HG02571 (cell line): ENCODE measurements around the gene TEK.
"Not testable (repeated sequence)": the region's sequence is repeated elsewhere in the genome, so short reads cannot be mapped to it uniquely, and the experiment has no call there.

Experiments
- ATAC-seq: cut with Tn5 transposase; IDR thresholded peaks from one replicate; pipeline ENCODE4 v1.9.1; 2021; ENCODE audit warnings: mild to moderate bottlenecking, moderate library complexity; ENCODE audit not compliant: unreplicated experiment

Gene TEK

DNA sequence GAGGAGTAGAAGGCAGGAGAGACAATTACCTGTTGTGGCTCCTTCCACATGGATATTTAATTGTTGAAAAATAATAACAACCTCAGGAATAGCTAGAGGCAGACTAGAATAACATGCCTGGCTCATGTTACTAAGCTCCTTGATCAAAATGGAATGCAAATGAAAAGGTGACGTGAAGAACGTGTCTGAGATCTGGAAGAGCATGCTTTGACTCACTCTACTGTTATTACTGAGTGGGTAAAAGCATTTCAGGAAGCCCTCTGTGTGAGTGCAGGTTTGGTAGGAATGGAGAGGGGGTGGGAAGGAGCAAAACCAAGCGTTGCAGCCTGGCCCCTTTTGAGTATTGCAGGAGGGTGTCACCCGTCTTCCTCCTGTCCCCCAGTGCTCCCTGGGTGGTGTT is 103.2 kb downstream of the TEK start:
- no peak for ATAC-seq

DNA sequence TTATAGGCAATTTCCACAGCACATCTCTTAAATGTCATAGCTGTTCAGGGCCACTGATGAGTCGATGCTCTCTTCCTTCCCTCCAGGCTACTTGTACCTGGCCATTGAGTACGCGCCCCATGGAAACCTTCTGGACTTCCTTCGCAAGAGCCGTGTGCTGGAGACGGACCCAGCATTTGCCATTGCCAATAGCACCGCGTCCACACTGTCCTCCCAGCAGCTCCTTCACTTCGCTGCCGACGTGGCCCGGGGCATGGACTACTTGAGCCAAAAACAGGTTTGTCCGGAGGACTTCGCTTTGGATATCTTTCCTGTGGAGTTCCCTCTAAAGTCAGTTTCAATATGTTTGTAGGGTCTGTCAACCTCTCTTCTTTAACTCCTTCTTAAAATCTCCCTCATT is 103.6 kb downstream of the TEK start:
- no peak for ATAC-seq

DNA sequence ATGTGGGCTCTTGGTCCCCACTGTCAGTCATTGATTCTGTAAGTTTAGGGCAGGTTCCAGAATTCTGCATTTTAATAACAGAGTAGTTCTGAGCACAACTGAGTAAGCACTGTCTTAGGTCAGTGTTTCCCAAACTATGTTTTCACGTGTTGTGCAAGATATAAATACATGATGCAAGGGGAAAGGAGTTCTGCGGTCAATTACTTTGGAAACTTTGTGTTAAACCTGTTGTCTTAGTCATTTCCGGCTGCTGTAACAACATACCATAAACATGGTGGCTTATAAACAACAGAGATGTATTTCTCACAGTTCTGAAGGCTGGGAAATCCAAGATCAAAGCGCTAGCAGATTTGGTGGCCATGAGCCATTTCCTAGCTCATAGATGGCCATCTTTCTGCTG is 118.2 kb downstream of the TEK start:
- ATAC-seq = no peak

DNA sequence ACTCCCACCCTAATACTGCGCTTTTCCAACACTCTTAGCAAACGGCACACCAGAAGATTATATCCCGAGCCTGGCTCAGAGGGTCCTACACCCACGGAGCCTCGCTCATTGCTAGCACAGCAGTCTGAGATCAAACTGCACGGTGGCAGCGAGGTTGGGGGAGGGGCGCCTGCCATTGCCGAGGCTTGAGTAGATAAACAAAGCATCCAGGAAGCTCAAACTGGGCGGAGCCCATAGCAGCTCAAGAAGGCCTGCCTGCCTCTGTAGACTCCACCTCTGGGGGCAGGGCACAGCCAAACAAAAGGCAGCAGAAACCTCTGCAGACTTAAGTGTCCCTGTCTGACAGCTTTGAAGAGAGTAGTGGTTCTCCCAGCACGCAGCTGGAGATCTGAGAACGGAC is 130.6 kb downstream of the TEK start:
- ATAC-seq = not testable (repeated sequence)

DNA sequence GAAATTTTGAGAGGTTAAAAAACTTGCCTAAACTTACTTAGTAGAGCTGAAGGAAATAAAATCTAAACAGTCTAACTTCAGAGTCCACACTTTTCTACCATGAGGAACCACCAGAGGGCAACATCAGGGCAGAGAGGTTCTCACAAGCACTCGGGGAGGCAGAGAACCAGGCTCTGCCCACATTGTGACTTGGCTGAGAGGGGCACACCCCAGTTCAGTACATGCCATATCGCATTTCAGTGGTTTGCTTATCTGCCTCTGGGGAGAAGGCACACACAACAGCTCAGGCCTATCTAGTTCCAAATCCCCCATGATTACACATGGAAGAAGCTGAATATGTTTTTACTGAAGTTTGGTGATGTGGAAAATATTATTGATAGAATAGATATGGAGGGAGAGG is 138.7 kb downstream of the TEK start:
- peak; percentile 63 for ATAC-seq

DNA sequence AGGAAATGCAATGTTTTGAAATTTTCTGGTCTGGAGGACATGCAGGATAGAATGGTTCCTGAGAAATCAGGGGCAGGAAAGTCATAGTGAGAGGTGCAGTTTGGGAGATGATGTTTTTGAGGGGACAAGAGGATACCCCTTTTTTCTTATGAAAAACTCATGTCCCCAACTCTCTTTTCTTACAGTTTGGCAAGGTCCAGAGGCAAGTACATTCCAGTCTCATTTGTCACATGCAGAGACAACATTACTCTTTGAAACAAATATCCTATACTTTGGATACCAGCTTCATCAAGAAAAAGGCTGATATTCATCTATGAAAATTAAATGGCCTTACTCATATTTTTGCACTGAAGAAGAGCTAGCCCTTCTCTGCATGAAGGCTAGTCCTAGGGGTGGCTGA is 139.7 kb downstream of the TEK start:
- ATAC-seq = no peak

DNA sequence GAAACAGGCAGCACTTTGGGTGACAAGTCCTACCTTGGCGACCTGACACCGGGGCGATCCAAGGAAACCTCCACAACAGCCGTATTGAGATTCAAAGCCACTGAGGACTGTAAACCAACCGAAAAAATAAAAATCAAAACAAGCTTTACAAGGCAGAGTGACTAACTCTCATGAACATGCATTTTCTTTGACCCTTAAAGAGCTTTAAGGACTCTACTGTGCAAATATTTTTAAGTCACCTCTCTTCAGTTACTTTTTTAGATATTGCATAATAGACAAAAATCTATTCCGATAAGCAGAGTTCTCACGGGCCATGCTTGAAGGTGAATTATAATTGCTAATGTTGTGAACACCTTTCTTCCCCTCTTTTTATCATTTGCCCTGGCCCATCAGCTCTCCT is 149.6 kb downstream of the TEK start:
- ATAC-seq = no peak

DNA sequence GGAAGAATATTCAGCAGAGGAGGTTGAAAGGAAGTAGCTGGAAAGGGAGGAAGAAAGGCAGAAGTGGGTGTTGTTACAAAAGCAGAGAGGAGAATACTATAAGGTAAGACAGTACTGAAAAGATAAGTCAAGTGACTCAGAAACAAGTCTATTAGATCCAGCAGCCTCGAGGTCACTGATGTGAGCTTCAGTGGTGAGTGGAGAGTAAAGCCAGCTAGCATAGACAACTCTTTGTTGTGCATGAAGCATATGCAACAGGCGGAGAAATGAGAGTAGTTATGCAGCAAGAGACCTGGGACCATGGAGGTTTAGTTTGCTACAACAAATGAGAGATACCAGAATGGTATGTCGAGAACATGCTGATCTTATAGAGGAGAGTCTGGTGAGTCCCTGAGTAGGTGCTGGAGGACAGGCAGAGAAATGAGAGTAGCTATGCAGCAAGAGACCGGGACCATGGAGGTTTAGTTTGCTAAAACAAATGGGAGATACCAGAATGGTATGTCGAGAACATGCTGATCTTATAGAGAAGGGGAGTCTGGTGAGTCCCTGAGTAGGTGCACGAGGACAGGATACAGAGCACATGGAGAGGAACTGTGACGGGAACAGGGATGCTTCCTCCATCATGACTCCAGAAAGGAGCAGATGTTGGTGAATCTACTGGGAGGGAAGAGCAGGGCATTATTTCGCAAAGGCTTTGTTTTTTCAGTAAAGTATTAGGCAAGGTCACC is 151.9 kb downstream of the TEK start:
- ATAC-seq = no peak

DNA sequence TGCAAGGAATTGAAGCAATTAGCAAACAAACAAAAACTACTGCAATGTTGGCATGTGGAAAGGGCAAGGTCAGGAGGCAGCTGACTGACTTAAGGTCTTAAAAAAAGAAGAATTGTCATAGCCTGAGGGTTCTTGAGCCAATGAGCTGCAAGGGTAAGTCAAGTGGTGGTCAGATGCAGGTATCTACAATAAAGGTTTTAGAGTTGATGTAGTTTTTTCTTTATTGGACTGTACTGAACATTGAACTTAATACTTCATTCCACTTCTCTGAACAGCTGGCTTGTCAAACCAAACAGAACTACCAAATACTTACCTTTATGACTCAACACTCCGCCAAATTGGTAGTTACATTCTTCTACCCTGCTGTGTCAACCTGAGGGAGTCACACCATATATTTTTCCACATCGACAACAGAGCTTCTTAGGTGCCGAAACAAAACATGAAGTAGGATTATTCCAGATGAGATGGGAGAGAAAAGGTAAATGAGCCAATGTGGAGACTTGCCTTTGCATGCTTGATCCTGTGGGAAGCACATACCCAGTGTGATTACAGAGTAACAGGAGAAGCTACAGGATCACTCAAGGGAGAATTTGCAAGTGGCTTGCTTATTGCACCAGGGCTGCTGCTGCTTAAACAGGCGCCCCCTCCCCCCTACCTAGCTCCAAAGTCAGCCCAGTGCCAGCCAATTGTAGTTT is 152.6 kb downstream of the TEK start:
- no peak for ATAC-seq

DNA sequence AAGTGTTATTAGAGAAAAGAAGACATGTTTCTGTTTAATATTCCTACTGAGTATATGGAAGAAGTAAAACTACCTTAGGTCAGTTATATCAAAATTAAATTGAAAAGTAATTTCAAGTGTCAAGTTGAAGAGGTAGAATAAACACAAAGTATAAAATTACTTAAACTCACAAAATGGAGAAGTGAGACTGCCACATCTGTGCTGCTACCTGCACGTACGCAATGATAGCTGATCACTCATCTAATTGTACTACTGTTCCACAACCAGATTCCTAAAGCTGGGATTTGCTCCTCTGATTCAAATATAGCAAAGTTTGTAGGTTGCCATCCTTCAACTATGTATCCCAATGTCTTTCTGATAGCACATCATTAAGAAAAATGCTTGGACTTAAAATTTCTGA is 163.1 kb downstream of the TEK start:
- no peak for ATAC-seq

DNA sequence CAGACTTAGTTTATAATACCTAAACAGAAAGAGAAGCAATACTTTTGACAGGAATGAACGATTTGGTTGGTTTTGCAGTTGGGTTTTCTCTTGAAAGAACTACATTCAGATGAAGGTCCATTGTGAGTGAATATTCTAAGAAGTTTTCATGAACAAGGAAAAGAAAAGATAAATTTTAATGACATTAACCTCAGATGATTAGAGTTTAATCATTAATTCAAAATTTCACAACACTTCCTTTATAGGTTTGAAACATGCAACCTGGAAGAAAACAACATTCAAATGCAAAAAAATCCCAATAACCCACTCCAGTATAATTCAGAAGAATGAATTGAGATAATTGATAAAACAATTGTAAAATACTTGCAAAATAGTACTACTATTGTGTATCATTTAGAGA is 164.2 kb downstream of the TEK start:
- no peak for ATAC-seq

DNA sequence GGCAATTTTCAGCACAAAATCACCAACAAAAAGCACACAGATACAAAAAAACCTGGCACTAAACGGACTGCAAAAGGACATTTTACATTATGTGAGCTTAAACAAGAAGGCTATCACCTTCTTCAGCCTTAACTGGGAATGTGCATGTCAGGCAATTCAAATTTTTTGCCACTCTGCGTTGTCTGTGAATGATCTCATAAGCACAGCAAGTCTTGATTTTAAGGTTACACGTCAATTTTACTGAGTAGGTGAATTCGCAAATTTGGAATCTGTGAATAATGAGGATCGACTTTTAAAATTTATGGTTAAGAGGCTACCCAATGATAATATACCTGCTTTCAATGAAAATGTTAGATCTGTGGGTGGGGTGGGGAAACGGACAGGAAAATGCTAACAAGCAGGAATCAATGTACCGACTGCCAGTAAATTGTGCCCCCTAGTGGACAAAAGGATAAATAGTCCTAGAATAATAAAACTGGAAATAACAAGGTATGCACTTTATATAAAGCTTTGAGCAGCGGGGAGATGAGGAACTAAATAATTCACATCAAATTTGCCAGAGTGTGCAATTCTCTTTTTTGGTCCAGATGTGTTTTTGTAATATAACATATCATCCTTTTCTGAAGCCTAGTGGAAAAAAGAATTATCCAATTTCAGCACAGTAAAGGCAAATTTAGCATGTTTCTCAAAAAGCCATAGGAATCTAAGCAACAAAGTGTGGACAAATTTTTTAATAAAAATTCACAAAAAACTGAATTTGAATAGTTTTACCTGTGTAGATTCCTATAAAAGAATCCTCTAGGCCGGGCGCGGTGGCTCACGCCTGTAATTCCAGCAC is 167.4 kb downstream of the TEK start:
- ATAC-seq = no peak

DNA sequence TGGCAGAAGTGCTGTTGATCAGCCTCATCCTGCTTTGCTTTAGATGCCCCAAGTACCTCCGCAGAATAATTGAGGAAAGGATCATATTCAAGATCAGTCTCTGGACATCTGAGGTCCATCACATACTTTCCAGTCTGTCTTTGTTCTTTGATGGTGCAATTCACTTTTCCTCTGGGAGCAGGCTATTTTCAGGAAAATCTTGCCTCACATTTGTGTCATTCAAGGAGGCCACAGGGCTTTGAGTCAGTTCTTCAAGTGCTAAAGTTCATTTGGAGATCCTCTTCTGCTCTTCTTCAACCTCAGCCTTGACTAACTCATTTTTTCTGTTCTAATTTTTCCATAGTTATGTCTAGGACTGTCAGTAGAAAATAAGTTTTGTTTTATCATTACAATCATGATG is 169.3 kb downstream of the TEK start:
- no peak for ATAC-seq

DNA sequence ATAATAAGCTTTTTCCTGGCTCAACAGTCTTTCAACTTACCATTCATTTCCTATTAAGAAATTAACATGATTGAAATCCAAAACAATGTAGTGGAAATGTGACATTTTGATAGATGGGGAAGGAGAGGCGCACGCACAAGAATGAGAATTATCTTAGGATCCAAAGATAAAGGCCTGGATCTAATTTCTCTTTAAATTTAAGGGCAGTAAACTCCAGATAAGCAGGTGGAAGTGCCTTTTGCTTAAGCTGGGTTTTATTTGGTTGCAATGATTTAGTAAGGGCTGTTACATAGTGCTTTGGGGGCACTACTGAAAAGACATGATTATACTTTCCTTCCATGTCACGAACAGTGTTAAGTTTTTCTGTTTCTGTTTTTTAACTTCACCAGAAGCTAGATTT is 170.6 kb downstream of the TEK start:
- ATAC-seq = no peak
